ENCODE data around the gene SKOR1. TPM values are rescaled to one million over a fixed set of nuclear protein-coding genes. Genes with fewer than 3 reads are reported as not detected.

Gene SKOR1
- total RNA-seq, 4 donors from 2014 or later, result 0.13 to 2.1 (median 0.25) TPM

GRCh38 chr15:67803996-67804843 lies 21.1 kb upstream of the SKOR1 start:
- H3K9me3 ChIP-seq, result no peaks in the 10 kb centered on the region
- TF ChIP-seq POLR2A (IDR thresholded peaks at IDR 0.05), result no peak
- TF ChIP-seq CTCF (IDR thresholded peaks at IDR 0.05 in 4 of 5, conservative IDR thresholded peaks at IDR 0.05 in 1 of 5), result no peak
- no peak overlapping the region for H3K27ac ChIP-seq
- ATAC-seq (no peak), DNase-seq (no peak)
- H3K36me3 ChIP-seq, result no peaks in the 10 kb centered on the region
- H3K27me3 ChIP-seq, result no peaks in the 10 kb centered on the region
- intact Hi-C loops (cut with DNase I; ENCODE audit: low total_unique reads) (no loop called here), in situ Hi-C loops (cut with MboI; ENCODE audit: low sequenced_read_pairs in 4 of 4) (no loop called here)
- H3K4me1 ChIP-seq, result no peaks in the 10 kb centered on the region
- no peak overlapping the region for H3K4me3 ChIP-seq

- DNase-seq, result no peak
- Histone ChIP-seq H3K4me3 (no peak overlapping the region), H3K27me3 (no peaks in the 10 kb centered on the region), H3K9me3 (no peaks in the 10 kb centered on the region), H3K36me3 (no peaks in the 10 kb centered on the region), H3K27ac (no peak overlapping the region), H3K4me1 (no peaks in the 10 kb centered on the region)
- intact Hi-C loops (cut with DNase I; ENCODE audit: low total_unique reads) (no loop called here), in situ Hi-C loops (cut with MboI; ENCODE audit: low sequenced_read_pairs in 4 of 4) (no loop called here)
- no peak for ATAC-seq
- TF ChIP-seq CTCF (IDR thresholded peaks at IDR 0.05 in 4 of 5, conservative IDR thresholded peaks at IDR 0.05 in 1 of 5) (no peak), POLR2A (IDR thresholded peaks at IDR 0.05) (no peak)
These were observed 20.2 kb upstream of the SKOR1 start for GRCh38 chr15:67805008-67805665.

- intact Hi-C loops (cut with DNase I; ENCODE audit: low total_unique reads), result no loop called here
- no peak overlapping the region for H3K27ac ChIP-seq
- H3K27me3 ChIP-seq, result no peaks in the 10 kb centered on the region
- no peak for TF ChIP-seq POLR2A (IDR thresholded peaks at IDR 0.05)
- no peak for TF ChIP-seq CTCF (IDR thresholded peaks at IDR 0.05 in 4 of 5, conservative IDR thresholded peaks at IDR 0.05 in 1 of 5)
- H3K4me1 ChIP-seq, result no peaks in the 10 kb centered on the region
- H3K4me3 ChIP-seq, result no peak overlapping the region
- H3K36me3 ChIP-seq, result no peaks in the 10 kb centered on the region
- DNase-seq, result no peak
- ATAC-seq, result no peak
- no peaks in the 10 kb centered on the region for H3K9me3 ChIP-seq
- in situ Hi-C loops (cut with MboI; ENCODE audit: low sequenced_read_pairs in 4 of 4), result no loop called here
These were observed 19.4 kb upstream of the SKOR1 start for GRCh38 chr15:67805666-67806516.

GRCh38 chr15:67806536-67806935 lies 18.8 kb upstream of the SKOR1 start:
- Histone ChIP-seq H3K27ac (no peak overlapping the region), H3K4me3 (no peak overlapping the region), H3K9me3 (no peaks in the 10 kb centered on the region), H3K4me1 (no peaks in the 10 kb centered on the region), H3K36me3 (no peaks in the 10 kb centered on the region), H3K27me3 (no peaks in the 10 kb centered on the region)
- no peak for DNase-seq
- in situ Hi-C loops (cut with MboI; ENCODE audit: low sequenced_read_pairs in 4 of 4), result no loop called here
- TF ChIP-seq CTCF (IDR thresholded peaks at IDR 0.05 in 4 of 5, conservative IDR thresholded peaks at IDR 0.05 in 1 of 5) (no peak), POLR2A (IDR thresholded peaks at IDR 0.05) (no peak)
- no peak for ATAC-seq
- intact Hi-C loops (cut with DNase I; ENCODE audit: low total_unique reads), result no loop called here

All from gastrocnemius medialis (tissue), 4 donors.